Fibroblast of gingiva (primary cell): ENCODE measurements around the gene AUTS2.

ENCODE experiments used
- DNase-seq: peaks from one replicate; pipeline ENCODE4 v3.0.0-alpha.2; 2011; ENCODE audit warnings: low read depth

AUTS2 gene

DNA sequence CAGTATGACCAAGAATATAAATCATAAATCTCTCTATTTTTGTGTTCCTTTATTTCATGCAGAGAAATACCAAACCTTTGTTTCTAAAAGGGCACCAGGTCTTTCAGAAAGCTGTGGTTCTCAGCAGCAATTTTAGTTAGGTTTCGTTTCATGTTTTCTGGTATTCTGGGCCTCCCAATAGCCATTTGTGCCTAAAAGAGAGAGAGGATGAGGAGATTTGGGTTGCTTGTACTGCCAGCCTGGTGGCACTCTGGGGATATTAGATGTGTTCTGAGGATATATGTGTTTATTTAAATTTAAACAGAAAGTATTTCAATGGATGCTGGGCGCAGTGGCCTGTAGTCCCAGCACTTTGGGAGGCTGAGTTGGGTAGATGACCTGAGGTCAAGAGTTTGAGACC, 471.7 kb downstream of the AUTS2 start:
- DNase-seq = no peak

DNA sequence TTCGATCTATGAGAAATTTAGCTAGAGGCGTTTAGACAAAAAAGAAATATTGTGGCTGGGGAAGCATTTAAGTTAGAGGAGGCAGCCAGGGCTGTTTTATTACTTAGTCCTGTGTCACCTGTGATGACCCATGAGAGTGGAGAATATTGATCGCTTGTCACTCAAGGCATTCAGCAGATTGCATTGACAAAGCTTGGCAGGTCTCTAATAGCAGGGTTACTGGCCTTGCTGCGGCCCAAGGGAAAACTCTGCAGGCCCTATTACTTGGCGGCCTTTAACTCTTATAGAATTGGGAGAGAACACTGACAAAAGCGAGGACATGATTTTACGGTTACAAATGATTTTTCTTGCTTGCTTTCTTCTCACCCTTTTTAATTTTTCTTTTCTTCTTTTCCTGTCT, 473.5 kb downstream of the AUTS2 start:
- DNase-seq = no peak

- DNase-seq = no peak
Observed at GRCh38 chr7:70072220-70072619, 473.9 kb downstream of the AUTS2 start.

DNA sequence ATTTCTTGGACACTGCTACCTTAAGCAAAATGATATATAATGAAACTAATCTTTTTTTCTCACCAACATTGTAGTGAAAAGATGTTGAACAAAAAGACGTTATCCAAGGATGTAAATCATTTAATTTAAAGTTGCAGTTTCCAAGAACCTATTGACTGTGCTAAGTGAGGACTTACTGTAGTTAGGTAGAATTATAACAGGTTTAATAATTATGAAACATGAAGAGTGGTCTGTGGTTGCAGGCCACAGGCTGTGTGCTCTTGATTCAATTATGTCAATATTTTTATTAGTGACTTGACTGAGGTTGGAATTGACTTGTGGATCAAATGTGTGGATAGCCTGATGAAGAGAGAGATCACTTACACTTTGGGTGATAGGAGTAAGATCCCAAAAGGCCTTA, 478.1 kb downstream of the AUTS2 start:
- DNase-seq = no peak

DNA sequence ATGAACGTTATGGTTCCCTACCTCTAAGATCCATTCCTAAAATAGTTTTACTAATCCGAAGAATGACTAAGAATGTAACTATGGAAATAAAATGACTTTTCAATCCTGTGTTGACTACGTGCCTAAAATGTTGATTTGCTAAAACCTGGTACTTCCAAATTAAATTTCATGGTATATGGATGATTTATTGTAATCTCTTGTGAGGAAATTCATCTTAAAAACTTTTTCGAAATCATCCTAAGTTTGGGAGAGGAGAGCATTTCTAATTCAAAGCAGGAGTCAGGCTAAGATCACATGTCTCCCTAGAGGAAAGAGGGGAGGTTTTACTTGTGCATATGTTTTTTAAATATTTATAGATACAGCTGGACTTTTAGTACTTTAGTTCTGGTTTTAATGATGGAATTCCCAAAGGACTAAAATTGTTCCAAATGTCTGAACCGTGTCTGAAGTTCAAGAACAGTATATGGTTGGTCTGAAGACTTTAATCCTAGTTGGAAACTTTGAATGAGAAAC, 483.9 kb downstream of the AUTS2 start:
- peak; percentile 75 for DNase-seq

GRCh38 chr7:70091362-70091761, 493.1 kb downstream of the AUTS2 start:
- no peak for DNase-seq

GRCh38 chr7:70092314-70093204, 494.3 kb downstream of the AUTS2 start:
- DNase-seq = peak; percentile 2

GRCh38 chr7:70093205-70093904, 495.1 kb downstream of the AUTS2 start:
- DNase-seq = no peak

GRCh38 chr7:70094831-70095230, 496.6 kb downstream of the AUTS2 start:
- DNase-seq = no peak

DNA sequence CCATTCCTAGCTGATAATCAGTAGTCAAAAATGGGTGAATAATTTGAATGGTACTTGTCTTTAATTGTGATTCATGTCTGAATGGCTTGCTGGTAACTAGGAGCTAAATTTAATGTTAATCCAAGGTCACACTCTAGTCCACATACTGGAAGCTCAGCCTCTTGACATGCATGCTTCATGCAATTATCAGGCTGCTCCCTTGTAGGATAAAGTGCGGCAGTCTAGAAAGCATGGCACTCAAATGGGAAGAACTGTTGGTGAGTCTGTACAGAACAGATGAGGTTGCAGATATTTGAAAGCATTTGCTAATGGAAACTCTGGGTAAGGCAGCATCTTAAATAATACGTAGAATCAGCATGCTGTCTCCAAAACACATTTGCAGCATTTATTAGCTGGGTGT, 499.4 kb downstream of the AUTS2 start:
- DNase-seq = no peak

DNA sequence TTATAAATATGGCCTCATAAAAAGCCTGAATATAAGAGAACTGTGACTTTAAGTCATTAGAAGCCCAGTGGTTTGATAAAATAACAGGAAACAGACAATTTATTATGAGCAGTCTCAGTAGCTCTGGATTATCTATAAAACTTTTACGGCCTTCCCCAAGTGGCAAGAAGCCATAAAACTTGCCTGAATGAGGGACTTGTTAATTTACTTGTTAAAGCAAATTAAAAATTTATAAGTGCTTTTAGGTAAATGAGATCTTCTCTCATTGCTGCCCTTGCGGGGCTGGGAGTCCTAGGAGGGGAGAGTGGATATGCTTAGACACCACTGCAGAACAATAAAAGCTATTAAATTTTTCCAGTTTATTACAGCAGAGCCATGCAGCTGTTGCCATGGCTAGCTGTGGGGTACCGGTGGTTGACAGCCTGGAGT, 499.9 kb downstream of the AUTS2 start:
- DNase-seq = no peak

DNA sequence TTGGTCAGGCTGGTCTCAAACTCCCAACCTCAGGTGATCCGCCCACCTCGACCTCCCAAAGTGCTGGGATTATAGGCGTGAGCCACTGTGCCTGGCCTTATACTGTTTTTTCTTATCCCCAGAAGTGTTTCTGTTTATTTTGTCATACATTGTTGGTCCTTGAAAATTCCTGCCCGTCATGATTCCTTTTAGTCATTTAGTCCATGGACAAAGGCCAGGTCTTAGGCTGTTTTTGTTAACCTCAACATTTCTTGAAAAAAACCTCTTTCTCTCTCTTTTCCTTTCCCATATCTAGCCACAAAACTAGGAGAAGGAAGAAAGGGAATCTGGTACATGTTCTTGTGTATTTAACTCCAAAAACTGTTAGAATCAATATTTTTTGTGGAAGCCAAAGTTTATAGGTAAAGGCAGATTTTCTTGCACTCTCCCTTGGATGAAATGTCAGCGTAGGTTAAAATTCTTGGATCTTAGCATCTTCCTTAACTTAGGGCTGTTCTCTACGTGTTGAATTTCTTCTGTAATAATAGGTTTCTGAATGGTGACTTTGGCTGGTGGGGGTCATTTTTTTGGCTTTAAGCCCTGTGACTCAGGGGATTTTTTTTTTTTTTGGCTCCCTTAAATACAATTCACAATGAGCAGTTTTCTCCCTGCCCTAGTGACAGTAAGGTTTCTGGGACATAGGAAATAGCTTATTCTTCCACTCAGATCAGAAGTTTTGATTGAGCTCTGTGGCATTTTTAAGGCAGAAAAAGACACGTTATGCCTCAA, 500.8 kb downstream of the AUTS2 start:
- DNase-seq = no peak

DNA sequence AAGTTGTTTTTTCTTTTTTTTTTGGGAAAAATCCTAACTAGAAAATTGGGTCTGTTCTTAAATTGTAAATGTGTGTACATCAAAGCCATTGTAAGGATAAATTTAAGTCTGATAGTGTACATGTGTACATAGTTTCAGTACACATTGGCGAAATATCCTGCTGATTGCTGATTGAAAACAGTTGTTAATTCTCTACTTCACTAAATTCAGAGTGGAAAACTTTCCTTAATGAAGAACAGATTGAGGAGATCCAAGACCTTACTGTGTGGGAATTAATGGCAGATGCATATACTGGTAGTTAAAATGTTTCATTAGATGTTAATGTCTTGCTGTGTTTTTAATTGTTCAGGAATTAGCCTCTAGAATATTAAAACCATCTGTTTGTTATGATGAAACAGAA, 506.0 kb downstream of the AUTS2 start:
- DNase-seq = peak; percentile 52

DNA sequence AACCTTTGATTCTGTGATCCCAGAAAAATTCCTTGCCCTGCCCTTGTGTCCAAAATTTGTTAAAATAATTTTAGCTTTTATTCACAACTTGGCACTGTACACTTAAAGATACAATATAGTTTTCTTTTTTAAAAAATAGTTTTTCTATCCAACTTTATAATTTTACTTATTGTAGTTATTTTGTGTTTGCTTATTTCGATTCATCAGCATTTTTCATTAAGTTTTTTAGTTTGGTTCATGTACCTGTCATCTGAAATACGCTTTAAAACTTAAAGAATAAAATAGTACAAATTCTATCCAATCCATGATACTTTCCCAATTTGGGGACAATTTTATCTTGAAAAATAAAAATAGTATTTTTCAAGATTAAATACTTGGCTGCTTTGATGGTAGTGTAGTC, 514.8 kb downstream of the AUTS2 start:
- DNase-seq = no peak

- DNase-seq = no peak
Observed at GRCh38 chr7:70113536-70113935, 515.3 kb downstream of the AUTS2 start.

GRCh38 chr7:70114806-70115205, 516.5 kb downstream of the AUTS2 start:
- DNase-seq = no peak

- DNase-seq = no peak
Observed at GRCh38 chr7:70116244-70116643, 518.0 kb downstream of the AUTS2 start.

- no peak for DNase-seq
Observed at GRCh38 chr7:70116867-70117266, 518.6 kb downstream of the AUTS2 start.

DNA sequence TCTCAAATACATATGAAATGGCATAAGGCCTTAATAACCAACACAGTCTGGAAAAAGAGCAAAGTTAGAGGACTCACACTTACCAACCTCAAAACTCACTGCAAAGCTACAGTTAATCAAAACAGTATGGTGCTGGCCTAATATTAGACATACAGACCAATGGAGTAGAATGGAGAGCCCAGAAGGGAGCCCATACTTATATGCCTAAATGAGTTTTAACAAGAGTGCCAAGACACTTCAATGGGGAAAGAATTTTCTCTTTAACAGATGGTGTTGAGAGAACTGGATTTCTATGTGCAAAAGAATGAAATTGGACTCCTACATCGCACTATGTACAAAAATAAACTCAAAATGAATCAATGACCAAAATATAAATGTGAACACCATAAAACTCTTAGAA, 522.6 kb downstream of the AUTS2 start:
- no peak for DNase-seq

DNA sequence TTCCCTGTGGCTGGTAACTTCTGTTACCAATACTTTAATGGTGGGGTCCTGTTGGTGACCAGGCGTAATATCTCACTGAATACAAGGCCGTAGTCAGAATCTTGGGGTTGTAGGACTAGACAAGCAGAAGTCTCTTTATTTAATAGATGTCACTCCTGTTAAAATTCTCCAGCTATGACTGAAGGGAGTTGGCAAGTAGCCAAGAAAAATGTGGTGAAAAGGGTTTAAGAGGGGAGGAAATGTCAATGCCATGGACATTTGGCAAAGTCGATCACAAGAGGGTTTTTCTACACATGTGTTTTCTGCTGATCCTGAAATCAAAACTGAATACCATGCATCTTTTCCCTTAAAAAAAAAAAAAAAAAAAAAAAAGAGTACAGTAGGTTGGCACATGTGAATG, 533.5 kb downstream of the AUTS2 start:
- no peak for DNase-seq

DNA sequence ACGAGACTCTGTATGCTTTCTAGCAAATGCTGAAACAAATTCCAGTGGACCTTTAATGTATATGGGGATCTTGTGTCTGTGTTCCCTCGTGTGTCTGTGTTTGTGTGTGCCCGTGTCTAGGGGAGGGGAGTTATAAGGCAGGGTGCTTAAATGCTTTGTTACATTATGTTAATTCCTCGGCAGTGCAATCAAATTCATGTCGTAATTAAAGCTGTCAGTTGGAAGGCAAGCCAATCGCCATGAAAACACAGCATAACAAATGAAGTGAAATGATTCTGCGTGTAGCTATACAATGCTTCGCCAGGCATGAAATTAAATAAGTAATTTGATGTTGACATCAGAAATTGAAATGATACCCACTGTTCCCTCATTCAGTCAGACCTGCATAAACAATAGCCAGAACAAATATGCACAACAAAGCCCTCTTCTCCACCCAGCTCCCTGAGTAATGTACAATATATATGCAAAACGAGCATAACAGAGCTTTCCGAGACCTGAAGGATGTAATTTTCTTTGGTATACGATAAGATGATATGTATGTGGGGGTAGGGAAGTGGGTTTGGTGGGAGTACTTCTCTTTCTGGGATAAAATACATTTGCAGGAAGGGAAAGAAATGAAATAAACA, 534.1 kb downstream of the AUTS2 start:
- DNase-seq = no peak
